Measurements from ENCODE around the gene TP53INP2.
"Not testable (repeated sequence)": the region's sequence is repeated elsewhere in the genome, so short reads cannot be mapped to it uniquely, and the experiment has no call there.

TP53INP2 gene, protein sequence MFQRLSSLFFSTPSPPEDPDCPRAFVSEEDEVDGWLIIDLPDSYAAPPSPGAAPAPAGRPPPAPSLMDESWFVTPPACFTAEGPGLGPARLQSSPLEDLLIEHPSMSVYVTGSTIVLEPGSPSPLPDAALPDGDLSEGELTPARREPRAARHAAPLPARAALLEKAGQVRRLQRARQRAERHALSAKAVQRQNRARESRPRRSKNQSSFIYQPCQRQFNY

DNA sequence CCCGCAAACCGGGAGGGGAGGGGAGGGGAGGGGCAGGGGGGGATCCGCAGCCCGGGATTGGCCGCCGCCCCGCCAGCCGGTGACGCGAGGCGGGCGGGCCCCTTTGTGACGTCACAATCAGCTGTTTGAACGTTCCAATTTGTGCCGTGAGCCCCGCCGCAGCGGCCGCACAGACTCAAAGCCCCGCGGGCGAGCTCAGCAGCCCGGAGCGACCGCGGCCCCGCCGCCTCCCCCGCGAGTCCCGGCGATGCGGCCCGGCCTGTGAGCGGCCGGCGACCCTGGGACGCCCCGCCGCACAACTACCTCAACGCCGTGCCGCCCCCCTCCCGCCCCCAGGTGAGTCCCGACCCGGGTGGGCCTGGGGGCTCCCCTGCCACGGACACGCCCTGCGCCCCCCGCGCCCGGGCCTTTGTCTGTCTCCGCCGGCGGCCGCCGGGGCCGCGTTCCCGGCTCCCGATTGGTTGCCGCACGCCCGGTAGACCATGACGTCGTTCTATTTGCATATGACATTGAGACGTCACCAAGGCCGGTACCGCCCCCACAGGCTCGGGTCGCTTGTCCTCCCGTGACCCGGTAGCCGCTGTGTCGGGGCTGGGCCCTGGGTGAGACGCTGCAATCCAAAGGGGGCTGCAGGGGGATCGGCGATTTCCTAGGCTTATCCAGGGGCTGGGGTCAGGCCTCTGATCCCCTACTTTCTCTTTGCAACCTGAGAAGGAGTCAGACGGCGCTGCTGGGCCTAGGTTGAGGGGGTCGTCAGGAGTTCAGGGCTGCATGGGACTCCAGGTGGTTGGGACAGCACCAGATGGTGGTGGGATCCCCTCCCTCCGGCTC lies at the start of gene TP53INP2:
TSS of gene TP53INP2 (plus strand) at position 168 of the 831 bp plus-strand sequence. CDS start 4,396 bp downstream, outside the sequence.
- Histone ChIP-seq H3K4me1 (peaks cover 15% of the 10 kb centered on the region), H3K36me3 (replicated peaks) (no peaks in the 10 kb centered on the region), H3K4me3 (peak within 1 kb of the TSS; percentile 73), H3K9me3 (no peaks in the 10 kb centered on the region), H3K27me3 (ENCODE audit: low read depth) (no peaks in the 10 kb centered on the region)
- in situ Hi-C loops (cut with MboI; ENCODE audit: low sequenced_read_pairs): loop anchor here (5.0 to 25.0 kb wide), 2 partner anchors 167 to 392 kb away; partner anchors contain the start of gene AHCY
- DNase-seq (ENCODE audit: low spot score in 2 of 2): peak; percentile 87 to 96

DNA sequence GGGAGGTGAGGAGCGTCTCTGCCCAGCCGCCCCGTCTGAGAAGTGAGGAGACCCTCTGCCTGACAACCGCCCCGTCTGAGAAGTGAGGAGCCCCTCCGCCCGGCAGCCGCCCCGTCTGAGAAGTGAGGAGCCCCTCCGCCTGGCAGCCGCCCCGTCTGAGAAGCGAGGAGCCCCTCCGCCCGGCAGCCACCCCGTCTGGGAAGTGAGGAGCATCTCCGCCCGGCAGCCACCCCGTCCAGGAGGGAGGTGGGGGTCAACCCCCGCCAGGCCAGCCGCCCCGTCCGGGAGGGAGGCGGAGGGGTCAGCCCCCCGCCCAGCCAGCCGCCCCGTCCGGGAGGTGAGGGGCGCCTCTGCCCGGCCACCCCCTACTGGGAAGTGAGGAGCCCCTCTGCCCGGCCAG lies 45.5 kb upstream of the TP53INP2 start:
- H3K4me1 ChIP-seq; H3K9me3 ChIP-seq; in situ Hi-C loops (cut with MboI; ENCODE audit: low sequenced_read_pairs); H3K27me3 ChIP-seq (ENCODE audit: low read depth); DNase-seq (ENCODE audit: low spot score in 2 of 2); H3K4me3 ChIP-seq; H3K36me3 ChIP-seq (replicated peaks): not testable (repeated sequence)

DNA sequence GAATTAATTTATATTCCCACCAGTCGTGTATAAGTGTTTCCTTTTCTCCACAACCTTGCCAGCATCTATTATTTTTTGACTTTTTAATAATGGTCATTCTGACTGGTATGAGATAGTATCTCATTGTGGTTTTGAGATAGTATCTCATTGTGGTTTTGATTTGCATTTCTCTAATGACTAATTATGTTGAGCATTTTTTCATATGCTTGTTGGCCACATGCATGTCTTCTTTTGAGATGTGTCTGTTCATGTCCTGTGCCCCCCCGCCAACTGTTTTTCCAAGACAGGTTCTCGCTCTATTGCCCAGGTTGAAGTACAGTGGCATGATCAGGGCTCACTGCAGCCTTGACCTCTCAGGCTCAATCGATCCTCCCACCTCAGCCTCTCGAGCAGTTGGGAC lies 42.3 kb upstream of the TP53INP2 start:
- H3K4me1 ChIP-seq; H3K27me3 ChIP-seq (ENCODE audit: low read depth); DNase-seq (ENCODE audit: low spot score in 2 of 2); H3K36me3 ChIP-seq (replicated peaks); H3K4me3 ChIP-seq; H3K9me3 ChIP-seq; in situ Hi-C loops (cut with MboI; ENCODE audit: low sequenced_read_pairs): not testable (repeated sequence)

DNA sequence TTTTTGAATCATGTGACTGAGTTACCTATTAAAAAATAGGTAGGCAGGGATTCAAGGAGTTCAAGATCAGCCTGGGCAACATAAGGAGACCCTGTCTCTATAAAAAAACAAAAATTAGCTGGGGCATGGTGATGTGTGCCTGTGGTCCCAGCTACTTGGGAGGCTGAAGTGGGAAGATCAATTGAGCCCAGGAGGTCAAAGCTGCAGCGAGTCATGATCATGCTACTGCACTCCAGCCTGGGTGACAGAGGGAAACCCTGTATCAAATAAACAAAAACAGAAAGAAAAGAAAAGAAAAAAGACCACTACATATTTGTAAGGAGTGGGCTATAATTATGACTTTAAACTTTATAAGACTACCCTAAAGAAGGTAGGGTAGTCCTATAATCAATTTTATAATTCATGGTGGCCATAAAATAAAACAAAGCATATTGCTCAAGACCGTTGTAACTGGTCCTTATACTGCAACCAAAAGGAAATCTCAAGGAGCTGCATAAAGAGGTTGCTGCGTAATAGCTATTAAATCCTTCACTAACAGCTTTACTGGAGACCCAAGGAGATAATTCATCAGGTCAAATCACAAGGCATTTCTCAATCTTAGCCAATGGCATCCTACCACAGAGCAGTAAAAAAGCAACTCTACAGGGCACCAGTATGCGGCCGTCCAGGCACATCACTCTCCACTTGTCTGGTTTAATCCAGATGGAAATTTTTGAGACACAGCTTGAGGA lies 40.8 kb upstream of the TP53INP2 start:
- in situ Hi-C loops (cut with MboI; ENCODE audit: low sequenced_read_pairs): no loop called here
- H3K9me3 ChIP-seq: no peaks in the 10 kb centered on the region
- DNase-seq (ENCODE audit: low spot score in 2 of 2): no peak
- no peak overlapping the region for H3K4me3 ChIP-seq
- H3K36me3 ChIP-seq (replicated peaks): no peaks in the 10 kb centered on the region
- no peaks in the 10 kb centered on the region; the same call in 1 of the 2 replicates for H3K4me1 ChIP-seq
- H3K27me3 ChIP-seq (ENCODE audit: low read depth): no peaks in the 10 kb centered on the region

DNA sequence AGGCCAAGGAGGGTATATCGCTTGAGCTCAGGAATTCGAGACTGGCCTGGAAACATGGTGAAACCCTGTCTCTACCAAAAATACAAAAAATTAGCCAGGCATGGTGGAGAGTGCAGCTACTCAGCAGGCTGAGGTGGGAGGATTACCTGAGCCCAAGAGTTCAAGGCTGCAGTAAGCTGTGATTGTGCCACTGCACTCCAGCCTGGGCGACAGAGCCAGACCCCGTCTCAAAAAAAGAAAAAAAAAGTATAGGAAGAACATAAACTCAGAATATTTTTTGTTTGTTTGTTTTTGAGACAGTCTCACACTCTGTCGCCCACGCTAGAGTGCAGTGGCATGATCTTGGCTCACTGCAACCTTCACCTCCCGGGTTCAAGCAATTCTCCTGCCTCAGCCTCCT lies 39.4 kb upstream of the TP53INP2 start:
- H3K4me3 ChIP-seq; H3K36me3 ChIP-seq (replicated peaks); DNase-seq (ENCODE audit: low spot score in 2 of 2); H3K9me3 ChIP-seq; H3K27me3 ChIP-seq (ENCODE audit: low read depth); in situ Hi-C loops (cut with MboI; ENCODE audit: low sequenced_read_pairs); H3K4me1 ChIP-seq: not testable (repeated sequence)

DNA sequence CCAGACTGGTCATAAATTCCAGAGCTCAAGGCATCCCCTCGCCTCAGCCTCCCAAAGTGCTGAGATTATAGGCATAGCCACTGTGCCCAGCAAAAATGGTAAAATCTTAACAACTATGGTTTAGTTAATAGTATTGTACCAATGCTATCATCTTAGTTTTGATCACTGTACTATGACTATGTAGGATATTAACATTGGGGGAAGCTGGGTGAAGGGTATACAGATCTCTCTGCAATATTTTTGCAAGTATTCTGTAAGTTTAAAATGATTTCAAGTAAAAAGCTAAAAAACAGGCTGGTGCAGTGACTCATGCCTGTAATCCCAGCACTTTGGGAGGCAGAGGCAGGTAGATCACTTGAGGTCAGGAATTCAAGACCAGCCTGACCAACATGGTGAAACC lies 35.0 kb upstream of the TP53INP2 start:
- H3K4me3 ChIP-seq: no peak overlapping the region
- no peak for DNase-seq (ENCODE audit: low spot score in 2 of 2)
- in situ Hi-C loops (cut with MboI; ENCODE audit: low sequenced_read_pairs): no loop called here
- no peaks in the 10 kb centered on the region for H3K4me1 ChIP-seq
- H3K27me3 ChIP-seq (ENCODE audit: low read depth): no peaks in the 10 kb centered on the region
- H3K36me3 ChIP-seq (replicated peaks): no peaks in the 10 kb centered on the region
- no peaks in the 10 kb centered on the region for H3K9me3 ChIP-seq

DNA sequence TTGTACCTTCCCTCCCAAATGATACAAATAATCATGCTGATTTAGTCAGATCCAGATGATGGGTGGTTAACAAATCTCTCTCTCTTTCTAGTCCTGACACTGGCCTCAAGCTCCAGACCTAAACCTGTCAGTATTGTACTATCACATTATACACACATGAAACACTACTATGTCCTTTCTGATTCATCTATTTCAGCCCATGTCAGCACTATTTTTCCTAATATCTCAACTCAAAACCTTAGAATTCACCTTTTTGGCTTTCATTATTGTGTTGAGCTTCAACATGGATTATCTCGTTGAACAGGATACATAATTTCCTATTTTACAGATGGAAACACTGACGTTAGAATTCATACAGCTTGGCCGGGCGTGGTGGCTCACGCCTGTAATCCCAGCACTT lies 30.7 kb upstream of the TP53INP2 start:
- peaks cover 10% of the 10 kb centered on the region for H3K4me1 ChIP-seq
- no peak overlapping the region for H3K4me3 ChIP-seq
- DNase-seq (ENCODE audit: low spot score in 2 of 2): no peak
- H3K27me3 ChIP-seq (ENCODE audit: low read depth): no peaks in the 10 kb centered on the region
- no peaks in the 10 kb centered on the region for H3K36me3 ChIP-seq (replicated peaks)
- H3K9me3 ChIP-seq: no peaks in the 10 kb centered on the region
- in situ Hi-C loops (cut with MboI; ENCODE audit: low sequenced_read_pairs): no loop called here

DNA sequence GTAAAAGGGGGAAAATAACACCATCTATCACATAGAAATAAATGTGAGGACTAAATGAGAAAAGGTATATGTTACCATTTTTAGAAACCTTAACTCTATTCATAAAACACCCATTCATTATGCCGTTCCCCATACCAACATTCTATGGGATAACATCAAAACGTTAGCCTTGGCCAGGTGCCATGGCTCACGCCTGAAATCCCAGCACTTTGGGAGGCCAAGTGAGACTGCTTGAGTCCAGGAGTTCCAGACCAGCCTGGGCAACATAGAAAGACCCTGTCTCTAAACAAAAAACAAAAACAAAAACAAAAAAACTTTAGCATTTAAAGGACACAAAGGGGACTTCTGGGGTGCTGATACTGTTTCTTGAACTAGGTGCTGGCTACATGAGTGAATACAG lies 28.6 kb upstream of the TP53INP2 start:
- in situ Hi-C loops (cut with MboI; ENCODE audit: low sequenced_read_pairs): no loop called here
- no peak overlapping the region for H3K4me3 ChIP-seq

DNA sequence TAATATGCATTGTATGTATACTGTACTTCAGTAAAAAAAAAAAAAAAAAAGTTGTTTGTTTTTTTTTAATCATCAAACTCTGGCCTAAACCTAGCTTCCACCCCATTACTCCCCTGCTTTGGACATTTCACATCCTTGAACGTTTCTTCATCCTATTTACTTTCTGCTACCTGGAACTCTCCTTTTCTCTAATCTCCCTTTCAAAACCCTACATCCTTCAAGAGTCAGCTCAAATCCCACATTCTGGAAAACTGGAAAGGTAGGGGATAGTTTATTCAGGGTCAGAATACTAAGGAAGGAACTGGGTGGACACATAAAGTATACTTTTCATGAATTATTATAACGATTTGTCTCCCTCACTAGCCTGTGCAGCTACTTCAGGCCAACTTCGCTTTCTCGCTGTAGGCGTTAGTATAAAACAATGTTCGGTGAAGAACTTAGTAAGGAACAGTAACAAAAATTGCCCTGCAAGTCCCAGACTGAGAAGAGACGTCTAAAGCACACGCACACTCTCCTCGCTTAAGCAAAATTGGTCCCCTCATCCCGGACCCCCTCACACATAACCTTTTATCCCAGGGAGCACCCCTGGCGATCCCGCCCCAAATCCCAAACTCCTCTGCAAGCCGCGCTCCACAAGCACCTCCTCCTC lies 28.0 kb upstream of the TP53INP2 start:
- in situ Hi-C loops (cut with MboI; ENCODE audit: low sequenced_read_pairs): no loop called here
- DNase-seq (ENCODE audit: low spot score in 2 of 2): no peak

More for the DNA sequence above, 28.6 kb upstream of the TP53INP2 start:
- peaks cover 11% of the 10 kb centered on the region for H3K4me1 ChIP-seq
- no peaks in the 10 kb centered on the region for H3K9me3 ChIP-seq
- peak in 1 of 2 experiments; percentile 28 for DNase-seq (ENCODE audit: low spot score in 2 of 2)
- H3K36me3 ChIP-seq (replicated peaks): no peaks in the 10 kb centered on the region
- no peaks in the 10 kb centered on the region for H3K27me3 ChIP-seq (ENCODE audit: low read depth)

DNA sequence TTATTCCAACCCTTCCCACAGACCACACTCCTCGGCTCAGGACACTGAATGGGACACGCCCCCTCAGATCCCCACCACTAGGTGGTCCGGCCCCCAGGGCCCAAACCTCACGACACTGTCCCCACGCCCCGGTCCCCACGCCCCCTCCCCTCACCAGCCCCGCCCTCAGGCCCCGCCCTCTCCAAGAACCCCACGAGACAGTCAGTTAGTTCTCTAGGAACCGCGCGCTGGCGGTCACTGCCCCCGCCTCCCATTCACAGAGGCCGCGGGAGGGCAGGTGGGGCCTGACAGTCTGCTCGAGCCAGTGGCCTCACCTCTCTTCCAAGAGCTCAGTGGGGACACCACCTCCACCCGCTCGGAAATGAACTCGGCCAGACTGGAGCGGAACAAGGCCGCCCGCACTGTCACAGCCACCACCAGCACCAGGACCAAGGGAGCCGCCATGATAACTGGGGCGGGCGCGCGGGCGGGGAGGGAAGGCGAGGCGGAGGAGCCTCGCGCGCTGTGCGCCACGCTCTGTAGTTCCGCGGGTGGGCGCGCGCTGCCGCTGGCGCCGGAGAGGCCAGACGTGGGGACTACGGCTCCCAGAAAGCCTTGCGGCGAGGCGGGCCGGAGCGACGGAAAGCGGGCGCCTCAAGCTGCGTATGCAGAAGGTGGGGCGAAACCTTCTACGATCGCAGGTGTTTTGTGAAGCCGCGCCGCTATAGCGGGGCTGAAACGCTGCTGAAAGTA lies 27.3 kb upstream of the TP53INP2 start, which contains the start of gene PIGU:
TSS of gene PIGU (minus strand) at position 451 of the 732 bp plus-strand sequence. CDS start at position 444, 7 bp downstream.
- DNase-seq (ENCODE audit: low spot score in 2 of 2): peak; percentile 94 to 96
- H3K4me1 ChIP-seq: peaks cover 14% of the 10 kb centered on the region
- H3K36me3 ChIP-seq (replicated peaks): no peaks in the 10 kb centered on the region
- H3K4me3 ChIP-seq: peak within 1 kb of the TSS; percentile 87
- H3K27me3 ChIP-seq (ENCODE audit: low read depth): no peaks in the 10 kb centered on the region
- in situ Hi-C loops (cut with MboI; ENCODE audit: low sequenced_read_pairs): no loop called here
- no peaks in the 10 kb centered on the region for H3K9me3 ChIP-seq

More for the DNA sequence above, 28.0 kb upstream of the TP53INP2 start:
- Histone ChIP-seq H3K27me3 (ENCODE audit: low read depth) (no peaks in the 10 kb centered on the region), H3K36me3 (replicated peaks) (no peaks in the 10 kb centered on the region), H3K4me3 (peak overlapping the region; percentile 87), H3K9me3 (no peaks in the 10 kb centered on the region), H3K4me1 (peaks cover 14% of the 10 kb centered on the region)

DNA sequence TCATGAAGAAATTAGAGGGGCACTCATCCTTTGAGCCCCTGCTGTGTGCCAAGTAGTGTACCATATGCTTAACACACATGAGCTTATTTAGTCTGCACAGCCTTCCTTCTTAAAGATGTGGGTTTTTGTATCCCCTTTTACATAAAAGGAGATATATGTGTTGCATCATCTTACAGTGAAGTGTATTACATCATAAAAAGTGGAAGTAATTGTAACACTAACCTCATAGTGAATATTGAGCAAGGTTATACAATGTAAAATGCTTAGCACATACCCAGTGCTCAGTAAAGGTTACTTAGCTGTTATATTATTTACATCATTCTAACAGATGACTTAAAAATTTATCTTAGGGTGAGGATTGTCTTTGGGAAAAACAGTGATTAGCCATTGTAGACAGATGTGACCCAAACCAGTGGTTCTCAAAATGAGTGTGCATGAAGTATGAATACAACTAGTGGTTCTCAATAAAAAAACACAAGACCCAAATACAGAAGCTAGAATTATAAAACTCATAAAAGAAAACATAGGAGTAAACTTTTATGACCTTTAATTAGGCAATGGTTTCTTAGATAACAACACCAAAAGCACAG lies 23.5 kb upstream of the TP53INP2 start:
- no peaks in the 10 kb centered on the region for H3K27me3 ChIP-seq (ENCODE audit: low read depth)
- H3K4me3 ChIP-seq: no peak overlapping the region
- in situ Hi-C loops (cut with MboI; ENCODE audit: low sequenced_read_pairs): no loop called here
- DNase-seq (ENCODE audit: low spot score in 2 of 2): no peak
- H3K4me1 ChIP-seq: peaks cover 14% of the 10 kb centered on the region
- no peaks in the 10 kb centered on the region for H3K36me3 ChIP-seq (replicated peaks)
- no peaks in the 10 kb centered on the region for H3K9me3 ChIP-seq

DNA sequence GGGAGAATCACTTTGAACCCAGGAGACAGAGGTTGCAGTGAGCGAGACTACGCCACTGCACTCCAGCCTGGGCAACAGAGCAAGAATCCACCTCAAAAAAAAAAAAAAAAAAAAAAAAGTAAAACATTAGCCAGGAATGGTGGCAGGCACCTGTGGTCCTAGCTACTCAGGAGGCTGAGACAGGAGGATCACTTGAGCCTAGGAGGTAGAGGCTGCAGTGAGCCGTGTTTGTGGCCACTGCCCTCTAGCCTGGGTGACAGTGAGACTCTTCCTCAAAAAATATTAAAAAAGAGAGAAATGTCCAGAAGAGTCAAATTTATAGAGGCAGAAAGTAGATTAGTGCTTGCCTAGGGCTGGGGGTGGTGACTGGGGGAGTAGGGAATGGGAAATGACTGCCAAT lies 20.5 kb upstream of the TP53INP2 start:
- in situ Hi-C loops (cut with MboI; ENCODE audit: low sequenced_read_pairs): no loop called here

More for the DNA sequence above, 20.5 kb upstream of the TP53INP2 start:
- Histone ChIP-seq H3K36me3 (replicated peaks) (no peaks in the 10 kb centered on the region), H3K4me1 (peaks cover 8% of the 10 kb centered on the region), H3K4me3 (no peak overlapping the region), H3K27me3 (ENCODE audit: low read depth) (no peaks in the 10 kb centered on the region), H3K9me3 (no peaks in the 10 kb centered on the region)
- DNase-seq (ENCODE audit: low spot score in 2 of 2): no peak
